DND-41 (cell line): ENCODE measurements around the gene ODF2L.

Experiments
- ATAC-seq: fragments of 200-7000 bp; cut with Tn5 transposase; 3 replicates; pipeline ENCODE4 v1.9.1; 2021; ENCODE audit warnings: low read depth; ENCODE audit not compliant: insufficient read depth
- DNase-seq: peaks from one replicate; pipeline ENCODE4 v3.0.0-alpha.2; 2020
- H2AFZ ChIP-seq: 2 replicates; pipeline ENCODE4 v1.6.0; 2012; ENCODE audit warnings: low read depth, low read length
- H3K27ac ChIP-seq: 2 replicates; pipeline ENCODE4 v1.5.1; 2012; ENCODE audit warnings: low read length, inconsistent platforms
- H3K27me3 ChIP-seq: fragments of 200-600 bp; sonication (generic); 2 replicates; pipeline ENCODE4 v1.6.0; 2012; ENCODE audit warnings: low read length, mild to moderate bottlenecking, inconsistent platforms; ENCODE audit not compliant: insufficient read depth, poor library complexity
- H3K36me3 ChIP-seq: 2 replicates; pipeline ENCODE4 v1.5.1; 2012; ENCODE audit warnings: low read length, inconsistent platforms; ENCODE audit not compliant: insufficient read depth
- H3K4me1 ChIP-seq: 2 replicates; pipeline ENCODE4 v1.5.1; 2012; ENCODE audit warnings: mild to moderate bottlenecking, low read length; ENCODE audit not compliant: insufficient read depth
- H3K4me2 ChIP-seq: 2 replicates; pipeline ENCODE4 v1.6.0; 2012; ENCODE audit warnings: mild to moderate bottlenecking, moderate library complexity, low read length, inconsistent platforms; ENCODE audit not compliant: insufficient read depth
- H3K4me3 ChIP-seq, 2 experiments: fragments of 200-600 bp in 1 of 2; shearing (Covaris generic) in 1 of 2; 2 replicates each; pipeline ENCODE4 v1.5.1; 2012 to 2016; ENCODE audit warnings: inconsistent platforms in 2 of 2, low read length in 2 of 2, mild to moderate bottlenecking in 2 of 2, low read depth in 1 of 2, moderate library complexity in 1 of 2
- H3K79me2 ChIP-seq: 2 replicates; pipeline ENCODE4 v1.6.0; 2012; ENCODE audit warnings: low read length, inconsistent platforms; ENCODE audit not compliant: insufficient read depth
- H3K9ac ChIP-seq: 2 replicates; pipeline ENCODE4 v1.6.0; 2012; ENCODE audit warnings: low read depth, mild to moderate bottlenecking, inconsistent platforms, low read length, moderate library complexity
- H3K9me3 ChIP-seq: 2 replicates; pipeline ENCODE4 v1.5.1; 2012; ENCODE audit warnings: low read length, moderate library complexity, mild to moderate bottlenecking, inconsistent platforms; ENCODE audit not compliant: insufficient read depth, severe bottlenecking
- H4K20me1 ChIP-seq: 2 replicates; pipeline ENCODE4 v1.6.0; 2012; ENCODE audit warnings: low read length; ENCODE audit not compliant: insufficient read depth
- CTCF ChIP-seq: IDR thresholded peaks from 2 replicates; pipeline ENCODE4 v1.5.1; 2012; ENCODE audit warnings: borderline replicate concordance, low read length, moderate library complexity, mild to moderate bottlenecking; ENCODE audit not compliant: poor library complexity, severe bottlenecking; ENCODE audit errors: extremely low read depth
- EZH2 ChIP-seq: IDR thresholded peaks from 3 replicates; pipeline ENCODE4 v1.6.1; 2012; ENCODE audit warnings: borderline replicate concordance, low read depth, mild to moderate bottlenecking, moderate library complexity, low read length, inconsistent platforms; ENCODE audit not compliant: severe bottlenecking

ODF2L gene

GRCh38 chr1:86365896-86366295 lies 30.2 kb downstream of the ODF2L start:
- H3K4me1 ChIP-seq, result no peaks in the 10 kb centered on the region
- no peaks in the 10 kb centered on the region for H3K27me3 ChIP-seq
- ATAC-seq, result no peak
- no peaks in the 10 kb centered on the region for H3K9me3 ChIP-seq
- no peak for TF ChIP-seq EZH2
- no peak for TF ChIP-seq CTCF
- H3K9ac ChIP-seq, result no peak overlapping the region
- no peak overlapping the region for H2AFZ ChIP-seq
- peaks cover 5% of the 10 kb centered on the region; the same call in 1 of the 2 replicates for H3K36me3 ChIP-seq
- no peak for DNase-seq
- H4K20me1 ChIP-seq, result no peaks in the 10 kb centered on the region
- no peaks in the 10 kb centered on the region for H3K79me2 ChIP-seq
- H3K4me3 ChIP-seq, result no peak overlapping the region
- H3K4me2 ChIP-seq, result no peak overlapping the region
- H3K27ac ChIP-seq, result no peak overlapping the region

- no peak overlapping the region for H3K27ac ChIP-seq
- no peak overlapping the region for H3K4me2 ChIP-seq
- H3K4me1 ChIP-seq, result no peaks in the 10 kb centered on the region
- no peaks in the 10 kb centered on the region for H3K9me3 ChIP-seq
- H3K79me2 ChIP-seq, result no peaks in the 10 kb centered on the region
- no peak overlapping the region for H2AFZ ChIP-seq
- no peaks in the 10 kb centered on the region for H4K20me1 ChIP-seq
- no peak overlapping the region for H3K4me3 ChIP-seq
- no peak overlapping the region for H3K9ac ChIP-seq
- ATAC-seq, result no peak
- H3K27me3 ChIP-seq, result no peaks in the 10 kb centered on the region
- DNase-seq, result no peak
- TF ChIP-seq EZH2 (no peak), CTCF (peak; percentile 6)
- H3K36me3 ChIP-seq, result peaks cover 9% of the 10 kb centered on the region; the same call in 1 of the 2 replicates
Measured at GRCh38 chr1:86362807-86363206, 33.3 kb downstream of the ODF2L start.

GRCh38 chr1:86357796-86358195 lies 38.3 kb downstream of the ODF2L start:
- H3K4me1 ChIP-seq, result no peaks in the 10 kb centered on the region
- peaks cover 36% of the 10 kb centered on the region for H3K36me3 ChIP-seq
- no peaks in the 10 kb centered on the region for H4K20me1 ChIP-seq
- no peak overlapping the region for H3K27ac ChIP-seq
- H3K9me3 ChIP-seq, result no peaks in the 10 kb centered on the region
- no peaks in the 10 kb centered on the region for H3K79me2 ChIP-seq
- H3K9ac ChIP-seq, result no peak overlapping the region
- no peak for ATAC-seq
- H3K4me3 ChIP-seq, result no peak overlapping the region
- no peak overlapping the region for H3K4me2 ChIP-seq
- DNase-seq, result no peak
- H3K27me3 ChIP-seq, result no peaks in the 10 kb centered on the region
- no peak overlapping the region for H2AFZ ChIP-seq
- TF ChIP-seq CTCF (no peak), EZH2 (no peak)

- no peaks in the 10 kb centered on the region for H3K4me1 ChIP-seq
- H3K9me3 ChIP-seq, result no peaks in the 10 kb centered on the region
- DNase-seq, result no peak
- H3K4me2 ChIP-seq, result no peak overlapping the region
- H3K27ac ChIP-seq, result no peak overlapping the region
- H3K9ac ChIP-seq, result no peak overlapping the region
- H4K20me1 ChIP-seq, result no peaks in the 10 kb centered on the region
- H3K36me3 ChIP-seq, result peaks cover 47% of the 10 kb centered on the region
- no peaks in the 10 kb centered on the region for H3K27me3 ChIP-seq
- no peak overlapping the region for H2AFZ ChIP-seq
- no peaks in the 10 kb centered on the region for H3K79me2 ChIP-seq
- H3K4me3 ChIP-seq, result no peak overlapping the region
- no peak for TF ChIP-seq EZH2
- TF ChIP-seq CTCF, result peak; percentile 20
- no peak for ATAC-seq
Measured at GRCh38 chr1:86356247-86356646, 39.9 kb downstream of the ODF2L start.
